HEK293T (cell line): ENCODE measurements around the gene NKIRAS2.

Experiments used
- ARNT ChIP-seq: fragments of 450-650 bp; IDR thresholded peaks from 2 replicates; pipeline ENCODE4 v1.6.1; 2017; ENCODE audit warnings: mild to moderate bottlenecking
- FOXM1 ChIP-seq: fragments of 450-650 bp; IDR thresholded peaks from 2 replicates; pipeline ENCODE4 v1.6.1; 2017; ENCODE audit warnings: mild to moderate bottlenecking, borderline replicate concordance

GRCh38 chr17:42027590-42027889 lies 7.7 kb downstream of the NKIRAS2 start:
- no peak for TF ChIP-seq ARNT
- no peak for TF ChIP-seq FOXM1
